Fibroblast of the aortic adventitia (primary cell): ENCODE results near the gene ZNF385B. TPM values are rescaled to one million over a fixed set of nuclear protein-coding genes. Genes with fewer than 3 reads are reported as not detected.

Source experiments
- DNase-seq: peaks from one replicate; pipeline ENCODE4 v3.0.0-alpha.2; 2010; ENCODE audit warnings: low read depth
- H3K4me3 ChIP-seq: 2 replicates; pipeline ENCODE4 v1.5.1; 2011; ENCODE audit warnings: low read depth, mild to moderate bottlenecking, control low read depth, low read length, moderate library complexity
- CTCF ChIP-seq: IDR thresholded peaks from 2 replicates; pipeline ENCODE4 v1.5.1; 2011; ENCODE audit warnings: mild to moderate bottlenecking, low read length, control low read depth, inconsistent platforms; ENCODE audit not compliant: insufficient read depth
- total RNA-seq: library from RNA; depleted of rRNA; stranded (reverse); fragments of >200 nt; gene quantifications from 2 replicates; pipeline ENCODE4 v1.2.3, GENCODE V29; 2012; ENCODE audit warnings: low replicate concordance

Gene ZNF385B
- total RNA-seq, 1 donor = 4.8 TPM

- H3K4me3 ChIP-seq = no peak overlapping the region
- no peak for TF ChIP-seq CTCF
- no peak for DNase-seq
Observed at GRCh38 chr2:179455824-179456223, 405.6 kb downstream of the ZNF385B start.

DNA sequence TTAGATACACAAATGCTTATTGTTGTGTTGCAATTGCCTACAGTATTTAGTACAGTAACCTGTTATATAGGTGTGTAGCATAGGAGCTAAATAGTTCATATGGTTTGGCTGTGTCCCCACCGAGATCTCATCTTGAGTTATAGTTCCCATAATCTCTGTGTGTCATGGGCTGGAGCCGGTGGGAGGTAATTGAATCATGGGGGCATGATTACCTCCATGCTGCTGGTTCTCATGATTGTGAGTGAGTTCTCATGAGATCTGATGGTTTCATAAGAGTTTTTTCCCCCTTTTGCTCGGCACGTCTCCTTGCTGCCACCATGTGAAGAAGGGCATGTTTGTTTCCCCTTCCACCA, 406.3 kb downstream of the ZNF385B start:
- no peak for TF ChIP-seq CTCF
- no peak overlapping the region for H3K4me3 ChIP-seq
- DNase-seq = no peak

DNA sequence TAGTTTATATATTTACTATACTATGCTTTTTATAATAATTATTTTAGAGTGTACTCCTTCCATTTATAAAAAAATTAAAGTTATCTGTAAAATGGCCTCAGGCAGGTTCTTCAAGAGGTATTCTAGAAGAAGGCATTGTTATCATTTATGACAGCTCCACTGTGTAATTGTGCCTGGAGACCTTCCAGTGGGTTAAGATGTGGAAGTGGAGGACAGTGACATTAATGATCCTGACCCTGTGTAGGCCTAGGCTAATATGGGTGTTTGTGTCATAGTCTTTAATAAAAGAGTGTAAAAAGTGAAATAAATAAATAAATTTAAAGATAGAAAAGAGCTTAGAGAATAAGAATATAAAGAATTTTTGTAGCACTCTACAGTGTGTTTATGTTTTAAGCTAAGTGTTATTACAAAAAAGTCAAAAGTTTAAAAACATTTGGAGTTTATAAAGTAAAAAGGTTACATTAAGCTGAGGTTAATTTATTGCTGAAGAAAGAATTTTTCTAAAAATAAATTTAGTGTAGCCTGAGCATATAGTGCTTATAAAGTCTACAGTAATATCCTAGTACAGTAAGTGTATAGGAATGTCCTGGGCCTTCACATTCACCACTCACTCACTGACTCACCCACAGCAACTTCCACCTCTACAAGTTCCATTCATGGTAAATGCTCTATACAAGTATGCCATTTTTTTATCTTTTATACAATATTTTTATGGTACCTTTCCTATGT, 406.8 kb downstream of the ZNF385B start:
- peak; percentile 86 for DNase-seq
- TF ChIP-seq CTCF = no peak
- H3K4me3 ChIP-seq = no peak overlapping the region

GRCh38 chr2:179449010-179449409, 412.4 kb downstream of the ZNF385B start:
- DNase-seq = no peak
- H3K4me3 ChIP-seq = no peak overlapping the region
- no peak for TF ChIP-seq CTCF

DNA sequence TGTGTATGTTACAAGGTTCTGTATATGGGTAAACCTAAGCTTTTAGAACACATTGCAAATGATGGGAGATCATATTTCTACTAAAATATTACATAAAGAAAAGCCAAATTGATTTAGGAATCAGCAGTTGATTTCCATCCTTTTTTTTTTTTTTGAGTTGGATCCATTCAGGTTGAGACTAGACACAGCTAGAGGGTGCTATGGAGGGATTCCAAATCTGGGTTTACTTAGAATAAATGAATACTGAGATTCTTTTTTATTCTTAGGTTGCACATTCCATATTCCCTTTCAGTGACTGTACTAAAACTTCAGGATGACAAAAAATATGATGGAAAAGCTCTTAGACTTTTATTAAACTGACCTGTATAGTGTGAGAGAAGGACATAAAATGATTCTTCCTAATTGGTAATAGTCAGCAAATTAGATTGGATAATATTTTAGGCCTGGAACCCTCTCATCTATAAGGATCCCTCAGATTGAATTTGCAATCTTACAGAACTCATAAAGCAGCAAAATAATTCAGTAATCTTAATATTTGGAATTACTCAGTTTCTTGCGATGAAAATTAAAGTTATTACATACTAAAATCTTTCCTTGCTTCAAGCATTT, 413.5 kb downstream of the ZNF385B start:
- DNase-seq = no peak
- TF ChIP-seq CTCF = no peak
- no peak overlapping the region for H3K4me3 ChIP-seq

DNA sequence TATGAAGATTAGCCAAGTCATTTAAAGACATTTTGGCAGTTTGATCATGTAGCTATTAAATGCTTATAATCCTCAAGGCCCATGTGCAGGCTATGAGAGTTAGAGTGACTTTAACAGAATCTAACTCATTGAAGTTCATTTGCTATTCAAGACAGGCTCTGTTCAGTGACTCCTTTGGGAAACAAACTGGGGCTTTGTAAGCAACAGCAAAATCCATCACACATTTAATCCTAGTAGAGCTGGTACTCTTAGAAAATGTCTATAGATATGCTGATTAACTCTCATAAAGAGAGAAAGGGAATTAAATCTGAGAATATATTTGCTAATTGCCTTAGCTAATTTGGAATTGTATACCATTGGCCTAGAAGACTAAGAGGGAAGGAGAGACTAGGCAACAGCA, 414.0 kb downstream of the ZNF385B start:
- DNase-seq = no peak
- TF ChIP-seq CTCF = no peak
- no peak overlapping the region for H3K4me3 ChIP-seq
